Stomach (tissue), 9 donors: ENCODE results near the gene PRR22. TPM values are rescaled to one million over a fixed set of nuclear protein-coding genes. Genes with fewer than 3 reads are reported as not detected.
"Not testable (repeated sequence)": the region's sequence is repeated elsewhere in the genome, so short reads cannot be mapped to it uniquely, and the experiment has no call there.

Experiments
- DNase-seq, 2 donors: peaks; one replicate each; pipeline versions ENCODE4 v3.0.0 to v3.0.0-alpha.2; 2013 to 2019
- H3K27ac ChIP-seq, 5 donors: fragments of 200-600 bp in 4 of 5; sonication (generic) in 4 of 5; one replicate each; pipeline ENCODE4 v1.5.1; 2013 to 2019; ENCODE audit warnings: mild to moderate bottlenecking in 1 of 5, moderate library complexity in 1 of 5
- H3K27me3 ChIP-seq, 3 donors: fragments of 200-600 bp; sonication (generic); one replicate each; pipeline ENCODE4 v1.5.1; 2017 to 2019; ENCODE audit warnings: mixed run types in 1 of 3
- H3K36me3 ChIP-seq, 4 donors: fragments of 200-600 bp; sonication (generic); 1 replicate in 3 of 4; 2 replicates in 1 of 4; pipeline ENCODE4 v1.5.1; 2016 to 2019
- H3K4me1 ChIP-seq, 4 donors: fragments of 200-600 bp; sonication (generic); one replicate each; pipeline ENCODE4 v1.5.1; 2016 to 2019
- H3K4me3 ChIP-seq, 4 donors: fragments of 200-600 bp; sonication (generic) in 3 of 4; one replicate each; pipeline ENCODE4 v1.5.1; 2016 to 2019; ENCODE audit warnings: mild to moderate bottlenecking in 1 of 4
- H3K9me3 ChIP-seq, 4 donors: fragments of 200-600 bp; sonication (generic); one replicate each; pipeline ENCODE4 v1.5.1; 2016 to 2019
- CTCF ChIP-seq, 7 experiments: fragments of 450-650 bp in 4 of 7; fragments of 200-600 bp in 3 of 7; sonication (generic) in 3 of 7; IDR thresholded peaks; one replicate each; pipeline ENCODE4 v1.5.1; 2016 to 2019; ENCODE audit warnings: antibody characterized with exemption in 7 of 7, control low read depth in 2 of 7, mild to moderate bottlenecking in 1 of 7
- EP300 ChIP-seq: sonication (generic); formaldehyde crosslinking; IDR thresholded peaks from one replicate; pipeline ENCODE4 v1.6.1; 2017; ENCODE audit warnings: antibody characterized with exemption
- POLR2A ChIP-seq, 4 donors: fragments of 450-650 bp; IDR thresholded peaks; one replicate each; pipeline ENCODE4 v1.6.1; 2016; ENCODE audit warnings: antibody characterized with exemption in 4 of 4, control low read depth in 2 of 4, mild to moderate bottlenecking in 1 of 4, moderate library complexity in 1 of 4
- POLR2AphosphoS5 ChIP-seq, 3 donors: sonication (generic); formaldehyde crosslinking; IDR thresholded peaks; one replicate each; pipeline ENCODE4 v1.6.1; 2016; ENCODE audit warnings: antibody characterized with exemption in 3 of 3
- WGBS, 5 donors: extraction: QIAGEN DNeasy Blood & Tissue Kit in 3 of 5; methylation state at CpG; one replicate each; pipeline versions ENCODE4 v1.1.5 to v1.1.7; 2013 to 2018; 5-methylcytosine and 5-hydroxymethylcytosine counted together
- intact Hi-C: fragments of 100-400 bp; cut with DNase I; formaldehyde crosslinking; loops from one replicate; pipeline ENCODE4 v1.15.1; 2023; ENCODE audit warnings: low total_unique reads
- polyA plus RNA-seq, 3 donors: library from polyadenylated mRNA; stranded (reverse); fragments of 200-250 nt; gene quantifications; one replicate each; pipeline ENCODE4 v1.2.3, GENCODE V29; 2013
- total RNA-seq, 5 donors: library from RNA; depleted of rRNA; stranded (reverse); fragments of >200 nt; gene quantifications; one replicate each; pipeline versions ENCODE4 v1.1.0 to v1.2.3, GENCODE V29; 2014 to 2016
- donor health status: healthy with polysubstance abuse.
- donor health status: Bipolar disorder and iron deficiency.
- donor health status: healthy.

Gene PRR22
- total and polyA plus RNA-seq, 8 donors = 0.73 to 12.1 (median 6.4) TPM; not detected in 1

GRCh38 chr19:5749505-5749904 is 35.0 kb downstream of the PRR22 start:
- Histone ChIP-seq H3K36me3 (no peaks in the 10 kb centered on the region), H3K4me1 (no peaks in the 10 kb centered on the region), H3K27me3 (peaks cover 0 to 50% (median 0%) of the 10 kb centered on the region in 3 donors), H3K4me3 (no peak overlapping the region), H3K27ac (no peak overlapping the region), H3K9me3 (no peaks in the 10 kb centered on the region)
- 84 to 92% (median 88%) methylated on average over 5 of the region's 5 CpGs for WGBS, 5 donors
- intact Hi-C loops = no loop called here
- DNase-seq = no peak
- TF ChIP-seq POLR2A (IDR thresholded peaks at IDR 0.05) (no peak), CTCF (IDR thresholded peaks at IDR 0.05) (no peak), EP300 (no peak), POLR2AphosphoS5 (IDR thresholded peaks at IDR 0.05) (no peak)

DNA sequence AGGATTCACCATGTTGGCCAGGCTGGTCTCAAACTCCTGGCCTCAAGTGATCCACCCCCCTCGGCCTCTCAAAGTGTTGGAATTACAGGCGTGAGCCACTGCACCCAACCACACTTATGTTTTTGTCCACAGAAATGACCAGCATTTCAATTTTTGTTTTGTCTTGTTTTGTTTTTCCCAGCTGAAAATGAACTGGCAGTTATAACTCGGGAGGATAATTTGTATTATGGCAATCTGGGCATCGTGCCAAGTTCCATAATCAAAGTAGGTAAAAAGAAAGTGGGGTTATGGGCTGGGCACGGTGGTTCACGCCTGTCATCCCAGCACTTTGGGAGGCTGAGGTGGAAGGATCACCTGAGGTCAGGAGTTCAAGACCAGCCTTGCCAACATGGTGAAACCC is 35.6 kb downstream of the PRR22 start:
- H3K9me3 ChIP-seq, H3K4me3 ChIP-seq, H3K36me3 ChIP-seq, H3K4me1 ChIP-seq, intact Hi-C loops, H3K27ac ChIP-seq: not testable (repeated sequence)
- DNase-seq = peak in 1 of 2 donors; percentile 24
- H3K27me3 ChIP-seq = peaks cover 0 to 49% (median 0%) of the 10 kb centered on the region in 3 donors
- 19 to 28% (median 25%) methylated on average over 6 of the region's 6 CpGs for WGBS, 5 donors

- H3K4me3 ChIP-seq, DNase-seq, H3K4me1 ChIP-seq, H3K9me3 ChIP-seq, H3K27ac ChIP-seq, H3K36me3 ChIP-seq, intact Hi-C loops: not testable (repeated sequence)
- peaks cover 0 to 53% (median 0%) of the 10 kb centered on the region in 3 donors for H3K27me3 ChIP-seq
- WGBS, 5 donors = 71 to 88% (median 78%) methylated on average over 9 to 10 of the region's 10 CpGs
Observed at GRCh38 chr19:5744999-5745398, 39.5 kb downstream of the PRR22 start.

DNA sequence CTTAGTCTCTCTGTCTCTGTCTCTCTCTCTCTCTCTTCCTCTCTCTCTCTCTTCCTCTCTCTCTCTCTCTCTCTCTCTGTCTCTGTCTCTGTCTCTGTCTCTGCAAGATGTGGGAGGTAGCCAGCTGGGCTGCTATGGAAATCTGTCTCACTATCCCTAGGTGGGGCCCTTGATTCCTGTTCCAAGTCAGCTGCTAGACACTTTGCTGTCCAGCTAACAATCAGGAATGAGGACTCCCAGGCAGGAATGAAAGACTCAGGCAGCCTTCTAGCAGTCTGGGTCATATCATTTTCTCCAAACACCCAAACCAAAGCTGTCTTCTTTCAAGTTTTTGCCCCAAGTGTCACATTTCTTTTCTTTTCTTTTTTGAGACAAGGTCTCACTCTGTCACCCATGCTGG is 40.9 kb downstream of the PRR22 start:
- no peaks in the 10 kb centered on the region for H3K36me3 ChIP-seq
- H3K9me3 ChIP-seq = no peaks in the 10 kb centered on the region
- intact Hi-C loops = no loop called here
- DNase-seq = no peak
- H3K4me3 ChIP-seq = no peak overlapping the region
- no peaks in the 10 kb centered on the region for H3K4me1 ChIP-seq
- no peak for TF ChIP-seq POLR2AphosphoS5 (IDR thresholded peaks at IDR 0.05)
- no peak for TF ChIP-seq EP300
- TF ChIP-seq CTCF (IDR thresholded peaks at IDR 0.05) = no peak
- no peak for TF ChIP-seq POLR2A (IDR thresholded peaks at IDR 0.05)
- H3K27ac ChIP-seq = no peak overlapping the region
- H3K27me3 ChIP-seq = peaks cover 0 to 41% (median 0%) of the 10 kb centered on the region in 3 donors

DNA sequence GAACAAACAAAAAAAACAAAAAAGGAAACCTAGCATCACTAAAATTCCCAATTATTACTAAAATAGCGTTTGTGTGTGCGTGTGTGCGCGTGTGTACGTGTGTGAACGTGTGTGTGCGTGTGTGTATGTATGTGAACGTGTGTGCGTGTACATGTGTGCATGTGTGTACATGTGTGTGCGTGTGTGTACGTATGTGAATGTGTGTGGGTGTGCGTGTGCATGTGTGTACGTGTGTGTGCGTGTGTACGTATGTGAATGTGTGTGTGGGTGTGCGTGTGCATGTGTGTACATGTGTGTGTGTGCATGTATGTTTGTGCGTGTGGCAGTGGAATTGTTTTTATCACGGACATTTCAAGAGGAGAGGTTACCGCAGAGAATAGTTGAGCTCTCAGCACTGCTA is 42.5 kb downstream of the PRR22 start:
- TF ChIP-seq CTCF (IDR thresholded peaks at IDR 0.05) = no peak
- no peak for TF ChIP-seq POLR2AphosphoS5 (IDR thresholded peaks at IDR 0.05)
- TF ChIP-seq EP300 = no peak
- no peak for TF ChIP-seq POLR2A (IDR thresholded peaks at IDR 0.05)
- H3K27me3 ChIP-seq = peaks cover 0 to 27% (median 0%) of the 10 kb centered on the region in 3 donors
- no peaks in the 10 kb centered on the region for H3K4me1 ChIP-seq
- WGBS, 5 donors = 81 to 92% (median 90%) methylated on average over 19 of the region's 19 CpGs
- no peak for DNase-seq
- no peak overlapping the region for H3K27ac ChIP-seq
- H3K36me3 ChIP-seq = no peaks in the 10 kb centered on the region
- H3K9me3 ChIP-seq = no peaks in the 10 kb centered on the region
- no peak overlapping the region for H3K4me3 ChIP-seq
- intact Hi-C loops = no loop called here
